D721Med (cell line): ENCODE measurements around the gene NOD2.

ENCODE experiments used
- DNase-seq: peaks from one replicate; pipeline ENCODE4 v3.0.0; 2011; ENCODE audit warnings: low spot score; ENCODE audit not compliant: insufficient read length
- FAIRE-seq: peaks from 2 replicates; lab custom pipeline; 2011; peaks lifted over from hg19 to GRCh38; lab: Jason Lieb, UNC
- CTCF ChIP-seq: IDR thresholded peaks from 2 replicates; pipeline ENCODE4 v1.5.1; 2012; ENCODE audit warnings: mild to moderate bottlenecking, control low read depth; ENCODE audit not compliant: insufficient read depth; ENCODE audit errors: missing control alignments

NOD2 gene

GRCh38 chr16:50722960-50723359 is 29.6 kb downstream of the NOD2 start:
- FAIRE-seq, result no peak
- DNase-seq, result no peak
- no peak for TF ChIP-seq CTCF

DNA sequence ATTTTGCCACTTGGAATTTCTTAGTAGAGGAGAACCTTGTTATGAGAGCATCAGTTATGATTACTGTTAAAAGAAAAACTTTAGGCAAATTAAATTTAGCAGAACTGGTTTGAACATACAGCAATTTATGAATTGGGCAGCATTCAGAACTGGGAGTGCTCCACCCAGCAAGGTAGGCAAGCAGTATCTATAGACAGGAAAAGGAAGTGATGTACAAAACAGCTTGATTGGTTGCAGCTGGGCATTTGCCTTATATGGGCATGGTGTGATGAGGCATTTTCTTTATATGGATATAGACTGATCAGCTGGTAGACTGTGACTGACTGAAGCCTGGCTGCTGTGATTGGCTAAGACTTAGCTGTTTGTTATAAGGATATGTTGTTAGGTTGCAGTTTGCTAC is 30.9 kb downstream of the NOD2 start:
- FAIRE-seq, result no peak
- no peak for DNase-seq
- TF ChIP-seq CTCF, result no peak

- DNase-seq (no peak), FAIRE-seq (no peak)
These were observed 38.0 kb downstream of the NOD2 start for GRCh38 chr16:50731130-50731988.

GRCh38 chr16:50731989-50732832 is 38.8 kb downstream of the NOD2 start:
- no peak for DNase-seq
- no peak for FAIRE-seq
- TF ChIP-seq CTCF, result no peak

More at GRCh38 chr16:50731130-50731988, 38.0 kb downstream of the NOD2 start:
- no peak for TF ChIP-seq CTCF

GRCh38 chr16:50733468-50733867 is 40.1 kb downstream of the NOD2 start:
- FAIRE-seq, result no peak
- no peak for DNase-seq
- TF ChIP-seq CTCF, result no peak

DNA sequence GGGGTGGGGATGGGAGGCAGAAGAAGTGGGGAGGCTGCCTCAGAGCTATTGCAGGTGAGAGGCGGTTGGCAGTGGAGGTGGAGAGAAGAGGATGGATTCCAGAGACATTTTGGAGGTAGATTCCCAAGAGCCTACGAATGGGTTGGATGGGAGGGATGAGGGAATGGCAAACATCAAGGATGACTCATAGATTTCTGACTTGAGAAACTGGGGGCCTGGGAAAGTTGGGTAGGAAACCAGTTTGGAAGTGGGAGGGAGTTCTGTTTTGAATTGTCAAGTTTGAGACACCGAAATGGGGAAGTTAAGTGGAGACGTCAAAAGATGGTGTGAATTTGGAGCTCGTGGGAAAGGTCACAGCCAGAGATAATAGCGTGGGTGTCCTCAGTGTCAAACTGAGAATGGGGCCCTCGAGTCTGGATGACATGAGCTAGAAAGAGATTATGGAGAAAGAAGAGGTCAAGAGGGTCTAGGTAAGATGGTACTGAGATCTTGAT is 42.3 kb downstream of the NOD2 start:
- TF ChIP-seq CTCF, result no peak
- no peak for DNase-seq
- no peak for FAIRE-seq
